ENCODE measurements around the gene RAB3GAP2.

Gene RAB3GAP2

GRCh38 chr1:220189750-220190347, 82.4 kb downstream of the RAB3GAP2 start:
- no peak overlapping the region for H3K4me3 ChIP-seq (replicated peaks; ENCODE audit: insufficient read depth, low read length)
- TF ChIP-seq GABPA (IDR thresholded peaks at IDR 0.05; ENCODE audit: low read depth) (no peak), CTCF (IDR thresholded peaks at IDR 0.05; ENCODE audit: insufficient read depth, low read length) (peak; percentile 15), REST (IDR thresholded peaks at IDR 0.05; ENCODE audit: insufficient replicate concordance, low read depth) (no peak), SPI1 (IDR thresholded peaks at IDR 0.05; ENCODE audit: borderline replicate concordance, low read depth) (no peak)
- H3K27ac ChIP-seq (replicated peaks) = no peak overlapping the region
- no peak for DNase-seq (ENCODE audit: low read depth in 1 of 2, low spot score in 1 of 2)
- H3K27me3 ChIP-seq (ENCODE audit: insufficient read depth, poor library complexity, severe bottlenecking) = no peaks in the 10 kb centered on the region

- no peak overlapping the region for H3K4me3 ChIP-seq (replicated peaks; ENCODE audit: insufficient read depth, low read length)
- no peak for TF ChIP-seq SPI1 (IDR thresholded peaks at IDR 0.05; ENCODE audit: borderline replicate concordance, low read depth)
- no peak for TF ChIP-seq CTCF (IDR thresholded peaks at IDR 0.05; ENCODE audit: insufficient read depth, low read length)
- TF ChIP-seq POLR2AphosphoS5 (IDR thresholded peaks at IDR 0.05; ENCODE audit: low read depth) = no peak
- no peak for TF ChIP-seq REST (IDR thresholded peaks at IDR 0.05; ENCODE audit: insufficient replicate concordance, low read depth)
- TF ChIP-seq GABPA (IDR thresholded peaks at IDR 0.05; ENCODE audit: low read depth) = no peak
- H3K27me3 ChIP-seq (ENCODE audit: insufficient read depth, poor library complexity, severe bottlenecking) = no peaks in the 10 kb centered on the region
- H3K27ac ChIP-seq (replicated peaks) = no peak overlapping the region
- no peak for DNase-seq (ENCODE audit: low read depth in 1 of 2, low spot score in 1 of 2)
Measured at GRCh38 chr1:220188538-220188937, 83.7 kb downstream of the RAB3GAP2 start.

GRCh38 chr1:220186752-220187151, 85.5 kb downstream of the RAB3GAP2 start:
- H3K27ac ChIP-seq (replicated peaks) = no peak overlapping the region
- TF ChIP-seq POLR2AphosphoS5 (IDR thresholded peaks at IDR 0.05; ENCODE audit: low read depth) (no peak), REST (IDR thresholded peaks at IDR 0.05; ENCODE audit: insufficient replicate concordance, low read depth) (no peak), GABPA (IDR thresholded peaks at IDR 0.05; ENCODE audit: low read depth) (no peak), CTCF (IDR thresholded peaks at IDR 0.05; ENCODE audit: insufficient read depth, low read length) (no peak), SPI1 (IDR thresholded peaks at IDR 0.05; ENCODE audit: borderline replicate concordance, low read depth) (no peak)
- DNase-seq (ENCODE audit: low read depth in 1 of 2, low spot score in 1 of 2) = no peak
- H3K27me3 ChIP-seq (ENCODE audit: insufficient read depth, poor library complexity, severe bottlenecking) = no peaks in the 10 kb centered on the region
- no peak overlapping the region for H3K4me3 ChIP-seq (replicated peaks; ENCODE audit: insufficient read depth, low read length)
